Right lobe of liver (tissue), 6 donors: Measurements from ENCODE around the gene RPUSD1. TPM values are rescaled to one million over a fixed set of nuclear protein-coding genes. Genes with fewer than 3 reads are reported as not detected.

Source experiments
- ATAC-seq, 4 donors: fragments of 200-7000 bp; cut with Tn5 transposase; one replicate each; pipeline ENCODE4 v1.9.1; 2020; ENCODE audit warnings: mild to moderate bottlenecking in 4 of 4, moderate library complexity in 4 of 4
- DNase-seq, 3 donors: peaks; one replicate each; pipeline ENCODE4 v3.0.0-alpha.2; 2020
- H3K27ac ChIP-seq, 3 donors: fragments of 200-600 bp; one replicate each; pipeline ENCODE4 v1.8.0; 2022
- H3K27me3 ChIP-seq, 2 donors: fragments of 200-600 bp; one replicate each; pipeline ENCODE4 v1.8.0; 2022
- H3K36me3 ChIP-seq, 4 donors: fragments of 200-600 bp; sonication (generic) in 1 of 4; one replicate each; pipeline versions ENCODE4 v1.5.1 to v1.8.0; 2017 to 2022; ENCODE audit warnings: control low read depth in 1 of 4
- H3K4me1 ChIP-seq, 4 donors: fragments of 200-600 bp; sonication (generic) in 1 of 4; one replicate each; pipeline versions ENCODE4 v1.5.1 to v1.8.0; 2017 to 2022; ENCODE audit warnings: control low read depth in 1 of 4
- H3K4me3 ChIP-seq, 3 donors: fragments of 200-600 bp; one replicate each; pipeline ENCODE4 v1.8.0; 2022
- H3K9me3 ChIP-seq, 4 donors: fragments of 200-600 bp; sonication (generic) in 1 of 4; one replicate each; pipeline versions ENCODE4 v1.5.1 to v1.8.0; 2017 to 2022; ENCODE audit warnings: control low read depth in 1 of 4
- POLR2A ChIP-seq: fragments of 450-650 bp; IDR thresholded peaks from one replicate; pipeline ENCODE4 v1.6.1; 2017; ENCODE audit warnings: antibody characterized with exemption, mild to moderate bottlenecking
- WGBS: methylation state at CpG from one replicate; pipeline ENCODE4 v1.1.6; 2018; ENCODE audit warnings: low coverage, low lambda C conversion rate; ENCODE audit not compliant: insufficient coverage; ENCODE audit errors: missing lambda C conversion rate; 5-methylcytosine and 5-hydroxymethylcytosine counted together
- intact Hi-C, 2 donors: fragments of 100-400 bp; cut with DNase I; formaldehyde crosslinking; loops; one replicate each; pipeline versions ENCODE4 v1.11.2 to v1.14.1; 2022
- total RNA-seq, 6 experiments: library from RNA; depleted of rRNA in 2 of 6; stranded (reverse); fragments of >200 nt in 2 of 6; fragmentation: NEBNext Ultra II Directional in 3 of 6; extraction: Animal tissue kit (Norgen Biotek cat#: 25700) in 3 of 6; gene quantifications; one replicate each; pipeline versions ENCODE4 v1.1.0 to v1.2.4, GENCODE V29; 2016 to 2023
- TF ChIP-seq, protein P1 (sequence below), 4 donors: fragments of 200-600 bp in 3 of 4; fragments of 450-650 bp in 1 of 4; IDR thresholded peaks; one replicate each; pipeline versions ENCODE4 v1.5.1 to v1.8.0; 2016 to 2022; ENCODE audit warnings: antibody characterized with exemption in 4 of 4, mild to moderate bottlenecking in 2 of 4
- donor health status: DM: no; HTN: yes; CAD: no.
- donor health status: DM: no; HTN: no; CAD: no.
- donor health status: DM: no; HTN: no; CAD: no.
- donor health status: DM: no; HTN: yes; CAD: no.
- donor health status: DM: no; HTN: yes; CAD: no.

Gene RPUSD1
- total RNA-seq, 6 experiments from 2014 or later, result 5.1 to 16.2 (median 6.6) TPM

GRCh38 chr16:783404-784161 lies 4.6 kb downstream of the RPUSD1 start:
- 15% methylated on average over 5 of the region's 17 CpGs for WGBS
- DNase-seq (no peak), ATAC-seq (no peak)
- intact Hi-C loops, result loop anchor here in 1 of 2 donors (5.0 kb wide), 1 partner anchor 76 kb away; the partner anchor contains the start of gene FBXL16
- no peak overlapping the region for H3K4me3 ChIP-seq
- no peaks in the 10 kb centered on the region for H3K9me3 ChIP-seq
- H3K4me1 ChIP-seq, result peaks cover 0 to 9% (median 0%) of the 10 kb centered on the region in 4 donors
- TF ChIP-seq, protein P1, sequence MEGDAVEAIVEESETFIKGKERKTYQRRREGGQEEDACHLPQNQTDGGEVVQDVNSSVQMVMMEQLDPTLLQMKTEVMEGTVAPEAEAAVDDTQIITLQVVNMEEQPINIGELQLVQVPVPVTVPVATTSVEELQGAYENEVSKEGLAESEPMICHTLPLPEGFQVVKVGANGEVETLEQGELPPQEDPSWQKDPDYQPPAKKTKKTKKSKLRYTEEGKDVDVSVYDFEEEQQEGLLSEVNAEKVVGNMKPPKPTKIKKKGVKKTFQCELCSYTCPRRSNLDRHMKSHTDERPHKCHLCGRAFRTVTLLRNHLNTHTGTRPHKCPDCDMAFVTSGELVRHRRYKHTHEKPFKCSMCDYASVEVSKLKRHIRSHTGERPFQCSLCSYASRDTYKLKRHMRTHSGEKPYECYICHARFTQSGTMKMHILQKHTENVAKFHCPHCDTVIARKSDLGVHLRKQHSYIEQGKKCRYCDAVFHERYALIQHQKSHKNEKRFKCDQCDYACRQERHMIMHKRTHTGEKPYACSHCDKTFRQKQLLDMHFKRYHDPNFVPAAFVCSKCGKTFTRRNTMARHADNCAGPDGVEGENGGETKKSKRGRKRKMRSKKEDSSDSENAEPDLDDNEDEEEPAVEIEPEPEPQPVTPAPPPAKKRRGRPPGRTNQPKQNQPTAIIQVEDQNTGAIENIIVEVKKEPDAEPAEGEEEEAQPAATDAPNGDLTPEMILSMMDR (IDR thresholded peaks at IDR 0.05), result no peak
- TF ChIP-seq POLR2A, result no peak
- H3K36me3 ChIP-seq, result no peaks in the 10 kb centered on the region
- no peaks in the 10 kb centered on the region for H3K27me3 ChIP-seq
- no peak overlapping the region for H3K27ac ChIP-seq

GRCh38 chr16:782766-783403 lies 5.3 kb downstream of the RPUSD1 start:
- Histone ChIP-seq H3K4me1 (peaks cover 0 to 9% (median 0%) of the 10 kb centered on the region in 4 donors), H3K27me3 (no peaks in the 10 kb centered on the region), H3K4me3 (no peak overlapping the region), H3K36me3 (no peaks in the 10 kb centered on the region), H3K9me3 (no peaks in the 10 kb centered on the region), H3K27ac (no peak overlapping the region)
- ATAC-seq (no peak), DNase-seq (no peak)
- no CpG with 5 or more reads among the region's 36 CpGs for WGBS
- intact Hi-C loops, result loop anchor here in 1 of 2 donors (5.0 kb wide), 1 partner anchor 76 kb away; the partner anchor contains the start of gene FBXL16
- no peak for TF ChIP-seq POLR2A
- TF ChIP-seq, protein P1 (IDR thresholded peaks at IDR 0.05), result no peak

GRCh38 chr16:782258-782657 lies 5.9 kb downstream of the RPUSD1 start:
- intact Hi-C loops, result loop anchor here in 1 of 2 donors (5.0 kb wide), 1 partner anchor 75 kb away; the partner anchor contains the start of gene FBXL16
- ATAC-seq, result no peak

GRCh38 chr16:781346-782010 lies 6.7 kb downstream of the RPUSD1 start:
- H3K27me3 ChIP-seq, result no peaks in the 10 kb centered on the region
- TF ChIP-seq, protein P1 (IDR thresholded peaks at IDR 0.05), result no peak
- no peak for TF ChIP-seq POLR2A
- DNase-seq (no peak), ATAC-seq (no peak)
- no peaks in the 10 kb centered on the region for H3K9me3 ChIP-seq
- no peaks in the 10 kb centered on the region for H3K36me3 ChIP-seq
- WGBS, result 47% methylated on average over 7 of the region's 19 CpGs
- no peak overlapping the region for H3K27ac ChIP-seq
- intact Hi-C loops, result loop anchor here in 1 of 2 donors (5.0 kb wide), 1 partner anchor 74 kb away; the partner anchor contains the start of gene FBXL16
- no peak overlapping the region for H3K4me3 ChIP-seq
- H3K4me1 ChIP-seq, result no peaks in the 10 kb centered on the region

More at GRCh38 chr16:782258-782657, 5.9 kb downstream of the RPUSD1 start:
- no CpG with 5 or more reads among the region's 6 CpGs for WGBS
- Histone ChIP-seq H3K4me3 (no peak overlapping the region), H3K27me3 (no peaks in the 10 kb centered on the region), H3K4me1 (peaks cover 0 to 3% (median 0%) of the 10 kb centered on the region in 4 donors), H3K36me3 (no peaks in the 10 kb centered on the region), H3K9me3 (no peaks in the 10 kb centered on the region), H3K27ac (no peak overlapping the region)
- TF ChIP-seq POLR2A, result no peak
- TF ChIP-seq, protein P1 (IDR thresholded peaks at IDR 0.05), result no peak
- no peak for DNase-seq
